ENCODE data around the gene DCD. TPM values are rescaled to one million over a fixed set of nuclear protein-coding genes. Genes with fewer than 3 reads are reported as not detected.
"Not testable (repeated sequence)": the region's sequence is repeated elsewhere in the genome, so short reads cannot be mapped to it uniquely, and the experiment has no call there.

Gene DCD
- total and polyA plus RNA-seq, 4 donors = not detected

GRCh38 chr12:54658306-54659264 is 10.4 kb upstream of the DCD start:
- Histone ChIP-seq H3K27me3 (ENCODE audit: control insufficient read depth, insufficient read depth, low read length) (no peaks in the 10 kb centered on the region), H3K4me1 (ENCODE audit: control insufficient read depth, insufficient read depth, low read length) (no peaks in the 10 kb centered on the region), H3K4me3 (ENCODE audit: low read depth, low read length) (no peak overlapping the region), H3K36me3 (ENCODE audit: control insufficient read depth, insufficient read depth, low read length) (no peaks in the 10 kb centered on the region), H3K9me3 (ENCODE audit: control insufficient read depth, insufficient read depth, low read length) (no peaks in the 10 kb centered on the region), H3K27ac (ENCODE audit: low read depth, low read length) (no peak overlapping the region)
- no peak for DNase-seq (ENCODE audit: low read depth in 4 of 6, low spot score in 6 of 6)
- 71% methylated on average over 19 of the region's 19 CpGs for WGBS (ENCODE audit: insufficient coverage)

GRCh38 chr12:54657105-54657607 is 9.0 kb upstream of the DCD start:
- Histone ChIP-seq H3K27ac (ENCODE audit: low read depth, low read length) (no peak overlapping the region), H3K4me1 (ENCODE audit: control insufficient read depth, insufficient read depth, low read length) (no peaks in the 10 kb centered on the region), H3K4me3 (ENCODE audit: low read depth, low read length) (no peak overlapping the region), H3K9me3 (ENCODE audit: control insufficient read depth, insufficient read depth, low read length) (no peaks in the 10 kb centered on the region), H3K36me3 (ENCODE audit: control insufficient read depth, insufficient read depth, low read length) (no peaks in the 10 kb centered on the region), H3K27me3 (ENCODE audit: control insufficient read depth, insufficient read depth, low read length) (no peaks in the 10 kb centered on the region)
- WGBS (ENCODE audit: insufficient coverage) = no CpG with 5 or more reads among the region's 6 CpGs
- DNase-seq (ENCODE audit: low read depth in 4 of 6, low spot score in 6 of 6) = no peak

GRCh38 chr12:54654926-54655325 is 6.8 kb upstream of the DCD start:
- peak in 1 of 6 donors; percentile 4 for DNase-seq (ENCODE audit: low read depth in 4 of 6, low spot score in 6 of 6)
- Histone ChIP-seq H3K4me1 (ENCODE audit: control insufficient read depth, insufficient read depth, low read length) (no peaks in the 10 kb centered on the region), H3K4me3 (ENCODE audit: low read depth, low read length) (no peak overlapping the region), H3K9me3 (ENCODE audit: control insufficient read depth, insufficient read depth, low read length) (no peaks in the 10 kb centered on the region), H3K36me3 (ENCODE audit: control insufficient read depth, insufficient read depth, low read length) (no peaks in the 10 kb centered on the region), H3K27me3 (ENCODE audit: control insufficient read depth, insufficient read depth, low read length) (no peaks in the 10 kb centered on the region), H3K27ac (ENCODE audit: low read depth, low read length) (no peak overlapping the region)
- 0% methylated on average over 1 of the region's 2 CpGs for WGBS (ENCODE audit: insufficient coverage)

GRCh38 chr12:54653025-54653424 is 4.9 kb upstream of the DCD start:
- Histone ChIP-seq H3K9me3 (ENCODE audit: control insufficient read depth, insufficient read depth, low read length) (no peaks in the 10 kb centered on the region), H3K36me3 (ENCODE audit: control insufficient read depth, insufficient read depth, low read length) (no peaks in the 10 kb centered on the region)
- 85% methylated on average over 9 of the region's 9 CpGs for WGBS (ENCODE audit: insufficient coverage)

GRCh38 chr12:54650889-54651288 is 2.7 kb upstream of the DCD start:
- Histone ChIP-seq H3K36me3 (ENCODE audit: control insufficient read depth, insufficient read depth, low read length) (no peaks in the 10 kb centered on the region), H3K4me1 (ENCODE audit: control insufficient read depth, insufficient read depth, low read length) (no peaks in the 10 kb centered on the region), H3K27ac (ENCODE audit: low read depth, low read length) (no peak overlapping the region), H3K4me3 (ENCODE audit: low read depth, low read length) (no peak overlapping the region), H3K27me3 (ENCODE audit: control insufficient read depth, insufficient read depth, low read length) (no peaks in the 10 kb centered on the region), H3K9me3 (ENCODE audit: control insufficient read depth, insufficient read depth, low read length) (no peaks in the 10 kb centered on the region)
- WGBS (ENCODE audit: insufficient coverage) = 77% methylated on average over 4 of the region's 5 CpGs
- peak in 1 of 6 donors; percentile 10 for DNase-seq (ENCODE audit: low read depth in 4 of 6, low spot score in 6 of 6)

More at GRCh38 chr12:54653025-54653424, 4.9 kb upstream of the DCD start:
- Histone ChIP-seq H3K27me3 (ENCODE audit: control insufficient read depth, insufficient read depth, low read length) (no peaks in the 10 kb centered on the region), H3K4me3 (ENCODE audit: low read depth, low read length) (no peak overlapping the region), H3K27ac (ENCODE audit: low read depth, low read length) (no peak overlapping the region), H3K4me1 (ENCODE audit: control insufficient read depth, insufficient read depth, low read length) (no peaks in the 10 kb centered on the region)
- DNase-seq (ENCODE audit: low read depth in 4 of 6, low spot score in 6 of 6) = no peak

- WGBS (ENCODE audit: insufficient coverage) = 80% methylated on average over 1 of the region's 4 CpGs
- no peaks in the 10 kb centered on the region for H3K36me3 ChIP-seq (ENCODE audit: control insufficient read depth, insufficient read depth, low read length)
- no peaks in the 10 kb centered on the region for H3K9me3 ChIP-seq (ENCODE audit: control insufficient read depth, insufficient read depth, low read length)
- DNase-seq (ENCODE audit: low read depth in 4 of 6, low spot score in 6 of 6) = no peak
- no peaks in the 10 kb centered on the region for H3K4me1 ChIP-seq (ENCODE audit: control insufficient read depth, insufficient read depth, low read length)
- no peak overlapping the region for H3K4me3 ChIP-seq (ENCODE audit: low read depth, low read length)
- H3K27ac ChIP-seq (ENCODE audit: low read depth, low read length) = no peak overlapping the region
- no peaks in the 10 kb centered on the region for H3K27me3 ChIP-seq (ENCODE audit: control insufficient read depth, insufficient read depth, low read length)
These were observed 2.2 kb upstream of the DCD start for GRCh38 chr12:54650409-54650808.

- Histone ChIP-seq H3K27ac (ENCODE audit: low read depth, low read length) (no peak overlapping the region), H3K4me3 (ENCODE audit: low read depth, low read length) (no peak overlapping the region), H3K36me3 (ENCODE audit: control insufficient read depth, insufficient read depth, low read length) (no peaks in the 10 kb centered on the region), H3K9me3 (ENCODE audit: control insufficient read depth, insufficient read depth, low read length) (no peaks in the 10 kb centered on the region), H3K27me3 (ENCODE audit: control insufficient read depth, insufficient read depth, low read length) (no peaks in the 10 kb centered on the region), H3K4me1 (ENCODE audit: control insufficient read depth, insufficient read depth, low read length) (no peaks in the 10 kb centered on the region)
- WGBS (ENCODE audit: insufficient coverage) = 17% methylated on average over 1 of the region's 1 CpG
- no peak for DNase-seq (ENCODE audit: low read depth in 4 of 6, low spot score in 6 of 6)
These were observed 1.7 kb upstream of the DCD start for GRCh38 chr12:54649825-54650224.

GRCh38 chr12:54641554-54641953 is 6.6 kb downstream of the DCD start:
- WGBS (ENCODE audit: insufficient coverage) = no CpG with 5 or more reads among the region's 1 CpG
- H3K36me3 ChIP-seq (ENCODE audit: control insufficient read depth, insufficient read depth, low read length) = no peaks in the 10 kb centered on the region
- H3K27me3 ChIP-seq (ENCODE audit: control insufficient read depth, insufficient read depth, low read length) = no peaks in the 10 kb centered on the region
- no peak overlapping the region for H3K27ac ChIP-seq (ENCODE audit: low read depth, low read length)
- no peak overlapping the region for H3K4me3 ChIP-seq (ENCODE audit: low read depth, low read length)
- no peak for DNase-seq (ENCODE audit: low read depth in 4 of 6, low spot score in 6 of 6)
- H3K4me1 ChIP-seq (ENCODE audit: control insufficient read depth, insufficient read depth, low read length) = no peaks in the 10 kb centered on the region
- H3K9me3 ChIP-seq (ENCODE audit: control insufficient read depth, insufficient read depth, low read length) = no peaks in the 10 kb centered on the region

GRCh38 chr12:54641089-54641488 is 7.1 kb downstream of the DCD start:
- H3K4me1 ChIP-seq (ENCODE audit: control insufficient read depth, insufficient read depth, low read length) = no peaks in the 10 kb centered on the region
- H3K27ac ChIP-seq (ENCODE audit: low read depth, low read length) = no peak overlapping the region
- no peaks in the 10 kb centered on the region for H3K9me3 ChIP-seq (ENCODE audit: control insufficient read depth, insufficient read depth, low read length)
- WGBS (ENCODE audit: insufficient coverage) = 89% methylated on average over 3 of the region's 4 CpGs
- H3K36me3 ChIP-seq (ENCODE audit: control insufficient read depth, insufficient read depth, low read length) = no peaks in the 10 kb centered on the region
- no peak overlapping the region for H3K4me3 ChIP-seq (ENCODE audit: low read depth, low read length)
- DNase-seq (ENCODE audit: low read depth in 4 of 6, low spot score in 6 of 6) = no peak
- H3K27me3 ChIP-seq (ENCODE audit: control insufficient read depth, insufficient read depth, low read length) = no peaks in the 10 kb centered on the region

- not testable (repeated sequence) for H3K4me1 ChIP-seq (ENCODE audit: control insufficient read depth, insufficient read depth, low read length)
These were observed 9.1 kb downstream of the DCD start for GRCh38 chr12:54639112-54639511.

More at GRCh38 chr12:54639112-54639511, 9.1 kb downstream of the DCD start:
- no CpG with 5 or more reads among the region's 2 CpGs for WGBS (ENCODE audit: insufficient coverage)
- not testable (repeated sequence) for H3K27me3 ChIP-seq (ENCODE audit: control insufficient read depth, insufficient read depth, low read length); DNase-seq (ENCODE audit: low read depth in 4 of 6, low spot score in 6 of 6); H3K4me3 ChIP-seq (ENCODE audit: low read depth, low read length); H3K36me3 ChIP-seq (ENCODE audit: control insufficient read depth, insufficient read depth, low read length); H3K27ac ChIP-seq (ENCODE audit: low read depth, low read length); H3K9me3 ChIP-seq (ENCODE audit: control insufficient read depth, insufficient read depth, low read length)

Measured in spinal cord (tissue), 10 donors.